ENCODE results near the gene GPX7.
"Not testable (repeated sequence)": the region's sequence is repeated elsewhere in the genome, so short reads cannot be mapped to it uniquely, and the experiment has no call there.

Gene GPX7

GRCh38 chr1:52571783-52572182 lies 30.4 kb upstream of the GPX7 start:
- no peak for TF ChIP-seq FOXM1 (IDR thresholded peaks at IDR 0.05; ENCODE audit: borderline replicate concordance)
- no peak for TF ChIP-seq ELF4 (IDR thresholded peaks at IDR 0.05)
- TF ChIP-seq TARDBP (IDR thresholded peaks at IDR 0.05), result no peak
- no peak for TF ChIP-seq CTBP1 (IDR thresholded peaks at IDR 0.05; ENCODE audit: borderline replicate concordance)
- no peak for TF ChIP-seq HDGF (IDR thresholded peaks at IDR 0.05; ENCODE audit: borderline replicate concordance)
- TF ChIP-seq SUZ12 (IDR thresholded peaks at IDR 0.05), result no peak

DNA sequence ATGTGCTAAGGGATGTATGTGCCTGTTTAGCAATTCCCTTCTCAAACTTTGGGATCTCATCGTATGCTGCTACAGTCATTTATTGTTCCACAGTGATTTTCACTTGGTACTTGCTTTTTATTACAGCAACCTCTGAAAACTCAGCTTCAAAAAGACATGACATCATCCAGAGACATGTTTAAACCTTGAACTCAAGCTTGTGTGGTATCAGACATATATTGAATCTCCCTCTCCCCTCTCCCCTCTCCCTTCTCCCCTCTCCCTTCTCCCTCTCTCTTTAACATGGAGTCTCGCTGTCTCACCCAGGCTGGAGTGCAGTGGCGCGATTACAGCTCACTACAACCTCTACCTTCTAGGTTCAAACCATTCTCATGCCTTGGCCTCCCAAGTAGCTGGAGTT lies 29.8 kb upstream of the GPX7 start:
- CTCF ChIA-PET, result no interaction called here
- TF ChIP-seq CTBP1 (IDR thresholded peaks at IDR 0.05; ENCODE audit: borderline replicate concordance) (no peak), PKNOX1 (IDR thresholded peaks at IDR 0.05) (no peak), NFRKB (IDR thresholded peaks at IDR 0.05) (no peak), ARNT (IDR thresholded peaks at IDR 0.05) (no peak), TARDBP (IDR thresholded peaks at IDR 0.05) (no peak), L3MBTL2 (conservative IDR thresholded peaks at IDR 0.05) (no peak), FOXA1 (IDR thresholded peaks at IDR 0.05) (no peak), BHLHE40 (IDR thresholded peaks at IDR 0.05; ENCODE audit: borderline replicate concordance) (no peak), HDGF (IDR thresholded peaks at IDR 0.05; ENCODE audit: borderline replicate concordance) (no peak), ZNF384 (IDR thresholded peaks at IDR 0.05) (no peak), FOXM1 (IDR thresholded peaks at IDR 0.05; ENCODE audit: borderline replicate concordance) (no peak), ELF4 (IDR thresholded peaks at IDR 0.05) (no peak), SUZ12 (IDR thresholded peaks at IDR 0.05) (no peak)
- DNase-seq (ENCODE audit: extremely low spot score), result no peak
- POLR2A ChIA-PET, result interaction anchor here (1.7 kb wide), 1 partner anchor 19 kb away, joined by 6 read pairs; the partner anchor contains the start of gene TUT4

More at GRCh38 chr1:52571783-52572182, 30.4 kb upstream of the GPX7 start:
- no peak for DNase-seq (ENCODE audit: extremely low spot score)
- ChIA-PET CTCF (no interaction called here), POLR2A (no interaction called here)

DNA sequence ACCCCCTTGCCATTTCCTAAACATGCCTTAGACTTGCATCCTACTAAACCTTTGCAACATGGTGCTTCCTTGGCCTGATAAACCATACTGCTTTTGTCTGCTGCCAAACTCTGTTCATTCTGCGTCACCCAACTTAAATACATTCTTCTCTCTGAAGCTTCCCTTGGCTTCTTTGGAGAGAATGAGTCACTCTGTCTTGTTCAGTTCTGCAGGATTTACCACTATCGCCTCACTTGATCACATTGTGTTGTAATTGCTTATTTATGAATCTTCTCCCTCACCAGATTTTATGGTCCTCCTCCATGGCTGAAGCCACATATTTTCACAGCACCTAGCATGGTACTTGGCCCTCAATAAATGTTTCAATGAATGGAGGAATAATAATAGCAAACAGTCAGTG lies 27.6 kb upstream of the GPX7 start:
- TF ChIP-seq HDGF (IDR thresholded peaks at IDR 0.05; ENCODE audit: borderline replicate concordance) (no peak), PKNOX1 (IDR thresholded peaks at IDR 0.05) (no peak), SP1 (IDR thresholded peaks at IDR 0.05) (no peak), TARDBP (IDR thresholded peaks at IDR 0.05) (no peak), NFRKB (IDR thresholded peaks at IDR 0.05) (no peak), CTBP1 (IDR thresholded peaks at IDR 0.05; ENCODE audit: borderline replicate concordance) (no peak), FOXK2 (IDR thresholded peaks at IDR 0.05) (no peak), SUZ12 (IDR thresholded peaks at IDR 0.05) (no peak), ARNT (IDR thresholded peaks at IDR 0.05) (no peak), L3MBTL2 (conservative IDR thresholded peaks at IDR 0.05) (no peak), LEF1 (IDR thresholded peaks at IDR 0.05; ENCODE audit: borderline replicate concordance) (no peak)
- no peak for DNase-seq (ENCODE audit: extremely low spot score)
- ChIA-PET CTCF (interaction anchor here (1.2 kb wide), 1 partner anchor 51 kb away, joined by 3 read pairs; no protein-coding TSS in a partner anchor), POLR2A (interaction anchor here (1.9 kb wide), 1 partner anchor 171 kb away, joined by 4 read pairs; the partner anchor contains the start of genes ORC1 and PRPF38A)

- no peak for TF ChIP-seq ELF4 (IDR thresholded peaks at IDR 0.05)
- DNase-seq (ENCODE audit: extremely low spot score), result no peak
- ChIA-PET POLR2A (no interaction called here), CTCF (interaction anchor here (0.6 kb wide), 1 partner anchor 12 kb away, joined by 3 read pairs; no protein-coding TSS in a partner anchor)
Observed at GRCh38 chr1:52576074-52576473, 26.1 kb upstream of the GPX7 start.

DNA sequence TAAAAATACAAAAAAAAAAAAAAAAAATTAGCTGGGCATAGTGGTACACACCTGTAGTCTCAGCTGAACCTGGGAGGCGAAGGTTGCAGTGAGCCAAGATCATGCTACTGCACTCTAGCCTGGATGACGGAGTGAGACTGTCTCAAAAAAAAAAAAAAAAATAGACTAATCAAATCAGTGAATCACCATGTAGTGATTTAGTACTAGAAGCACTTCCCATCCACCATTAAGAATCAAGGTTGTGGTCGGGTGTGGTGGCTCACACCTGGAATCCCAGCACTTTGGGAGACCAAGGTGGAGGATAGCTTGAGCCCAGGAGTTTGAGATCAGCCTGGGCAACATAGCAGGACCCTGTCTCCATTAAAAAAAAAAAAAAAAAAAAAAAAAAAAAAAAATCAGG lies 24.1 kb upstream of the GPX7 start:
- CTCF ChIA-PET; DNase-seq (ENCODE audit: extremely low spot score): not testable (repeated sequence)
- POLR2A ChIA-PET, result interaction anchor here (1.7 kb wide), 1 partner anchor 25 kb away, joined by 5 read pairs; the partner anchor contains the start of gene TUT4

DNA sequence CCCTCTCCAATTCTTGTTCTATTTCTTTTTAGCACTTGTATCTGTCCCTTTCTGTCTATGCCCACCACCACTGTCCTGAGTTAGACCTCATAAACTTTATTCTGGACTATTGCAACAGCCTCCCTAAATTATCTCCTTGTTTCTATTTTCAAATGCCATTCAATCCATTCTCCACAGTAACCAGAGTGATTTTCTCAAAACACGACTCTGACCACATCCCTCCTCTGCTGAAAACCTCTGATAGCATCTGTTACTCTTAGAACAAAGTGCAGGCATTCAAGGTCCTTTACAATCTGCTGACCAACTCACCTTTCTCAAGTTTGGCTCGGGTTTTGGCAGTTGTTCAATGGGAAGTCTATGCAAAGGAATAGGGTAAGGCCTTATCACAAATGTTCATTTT lies 22.8 kb upstream of the GPX7 start:
- no peak for DNase-seq (ENCODE audit: extremely low spot score)
- ChIA-PET CTCF (no interaction called here), POLR2A (no interaction called here)
- no peak for TF ChIP-seq SUZ12 (IDR thresholded peaks at IDR 0.05)
- no peak for TF ChIP-seq ARNT (IDR thresholded peaks at IDR 0.05)
- no peak for TF ChIP-seq NFRKB (IDR thresholded peaks at IDR 0.05)
- no peak for TF ChIP-seq FOXK2 (IDR thresholded peaks at IDR 0.05)
- TF ChIP-seq BHLHE40 (IDR thresholded peaks at IDR 0.05; ENCODE audit: borderline replicate concordance), result no peak
- no peak for TF ChIP-seq L3MBTL2 (conservative IDR thresholded peaks at IDR 0.05)
- TF ChIP-seq FOXM1 (IDR thresholded peaks at IDR 0.05; ENCODE audit: borderline replicate concordance), result no peak
- no peak for TF ChIP-seq ELF4 (IDR thresholded peaks at IDR 0.05)
- TF ChIP-seq ZNF384 (IDR thresholded peaks at IDR 0.05), result no peak
- TF ChIP-seq FOXA1 (IDR thresholded peaks at IDR 0.05), result no peak
- TF ChIP-seq PKNOX1 (IDR thresholded peaks at IDR 0.05), result no peak
- TF ChIP-seq LEF1 (IDR thresholded peaks at IDR 0.05; ENCODE audit: borderline replicate concordance), result no peak
- no peak for TF ChIP-seq CTBP1 (IDR thresholded peaks at IDR 0.05; ENCODE audit: borderline replicate concordance)
- no peak for TF ChIP-seq TARDBP (IDR thresholded peaks at IDR 0.05)
- no peak for TF ChIP-seq SP1 (IDR thresholded peaks at IDR 0.05)
- TF ChIP-seq HDGF (IDR thresholded peaks at IDR 0.05; ENCODE audit: borderline replicate concordance), result no peak

DNA sequence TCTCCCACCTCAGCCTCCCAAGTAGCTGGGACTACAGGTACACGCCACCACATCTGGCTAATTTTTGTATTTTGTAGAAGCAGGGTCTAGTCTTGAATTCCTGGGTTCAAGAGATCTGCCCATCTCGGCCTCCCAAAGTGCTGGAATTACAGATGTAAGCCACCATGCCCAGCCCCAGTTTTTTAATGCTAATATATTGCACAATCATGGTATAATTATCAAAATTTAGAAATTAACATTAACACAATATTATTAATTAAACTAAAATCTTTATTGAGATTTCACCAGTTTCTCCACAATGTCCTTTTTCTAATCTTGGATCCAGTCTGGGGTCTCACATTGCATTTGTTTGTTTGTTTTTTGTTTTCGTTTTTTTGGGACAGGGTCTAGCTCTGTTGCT lies 21.9 kb upstream of the GPX7 start:
- ChIA-PET CTCF (no interaction called here), POLR2A (no interaction called here)
- DNase-seq (ENCODE audit: extremely low spot score), result no peak
- TF ChIP-seq SUZ12 (IDR thresholded peaks at IDR 0.05) (no peak), FOXK2 (IDR thresholded peaks at IDR 0.05) (no peak), FOXA1 (IDR thresholded peaks at IDR 0.05) (no peak), TARDBP (IDR thresholded peaks at IDR 0.05) (no peak), FOXM1 (IDR thresholded peaks at IDR 0.05; ENCODE audit: borderline replicate concordance) (no peak), NFRKB (IDR thresholded peaks at IDR 0.05) (no peak), ZNF384 (IDR thresholded peaks at IDR 0.05) (no peak), ELF4 (IDR thresholded peaks at IDR 0.05) (no peak), CTBP1 (IDR thresholded peaks at IDR 0.05; ENCODE audit: borderline replicate concordance) (no peak), L3MBTL2 (conservative IDR thresholded peaks at IDR 0.05) (no peak), HDGF (IDR thresholded peaks at IDR 0.05; ENCODE audit: borderline replicate concordance) (no peak), ARNT (IDR thresholded peaks at IDR 0.05) (no peak)
